NCI-H2107 (cell line): ENCODE measurements around the gene CALD1.

Source experiments
- DNase-seq: peaks from one replicate; lab custom pipeline; 2025; lab: John Stamatoyannopoulos, UW

Gene CALD1

DNA sequence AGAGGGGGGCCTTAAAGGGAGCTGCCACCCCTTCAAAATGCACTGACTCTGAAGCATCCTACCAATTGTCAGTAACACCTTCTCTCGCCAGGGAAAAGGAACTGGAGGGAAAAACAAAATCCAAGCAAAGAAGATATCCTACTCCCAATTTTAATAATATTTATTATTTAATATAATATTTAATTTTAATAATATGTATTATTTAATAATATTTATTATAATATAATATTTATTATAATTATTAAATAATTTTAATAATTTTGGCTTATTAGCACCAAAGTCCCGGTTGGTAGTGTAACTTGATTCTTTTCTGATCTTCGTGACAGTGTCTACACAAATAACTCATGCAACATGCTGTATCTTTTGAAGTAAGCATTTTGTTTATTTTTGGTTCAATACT is 148.3 kb downstream of the CALD1 start:
- no peak for DNase-seq

GRCh38 chr7:134928554-134928953 is 149.1 kb downstream of the CALD1 start:
- DNase-seq: no peak

GRCh38 chr7:134931487-134931886 is 152.1 kb downstream of the CALD1 start:
- DNase-seq: no peak

DNA sequence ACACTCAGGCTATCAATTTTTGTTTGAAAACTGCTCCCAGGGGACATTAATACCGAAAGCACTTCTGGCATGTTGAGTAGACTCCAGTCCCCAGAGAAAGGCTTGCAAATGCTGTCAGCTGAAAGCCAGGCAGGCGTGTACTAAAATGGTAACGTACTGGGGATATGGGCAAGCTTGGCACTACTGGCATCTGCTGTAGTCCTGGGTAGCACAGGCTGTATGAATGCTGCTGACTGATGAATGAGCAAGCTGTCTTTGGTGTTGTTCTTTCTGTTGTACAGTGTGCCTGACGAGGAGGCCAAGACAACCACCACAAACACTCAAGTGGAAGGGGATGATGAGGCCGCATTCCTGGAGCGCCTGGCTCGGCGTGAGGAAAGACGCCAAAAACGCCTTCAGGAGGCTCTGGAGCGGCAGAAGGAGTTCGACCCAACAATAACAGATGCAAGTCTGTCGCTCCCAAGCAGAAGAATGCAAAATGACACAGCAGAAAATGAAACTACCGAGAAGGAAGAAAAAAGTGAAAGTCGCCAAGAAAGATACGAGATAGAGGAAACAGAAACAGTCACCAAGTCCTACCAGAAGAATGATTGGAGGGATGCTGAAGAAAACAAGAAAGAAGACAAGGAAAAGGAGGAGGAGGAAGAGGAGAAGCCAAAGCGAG is 153.4 kb downstream of the CALD1 start:
- DNase-seq: no peak

DNA sequence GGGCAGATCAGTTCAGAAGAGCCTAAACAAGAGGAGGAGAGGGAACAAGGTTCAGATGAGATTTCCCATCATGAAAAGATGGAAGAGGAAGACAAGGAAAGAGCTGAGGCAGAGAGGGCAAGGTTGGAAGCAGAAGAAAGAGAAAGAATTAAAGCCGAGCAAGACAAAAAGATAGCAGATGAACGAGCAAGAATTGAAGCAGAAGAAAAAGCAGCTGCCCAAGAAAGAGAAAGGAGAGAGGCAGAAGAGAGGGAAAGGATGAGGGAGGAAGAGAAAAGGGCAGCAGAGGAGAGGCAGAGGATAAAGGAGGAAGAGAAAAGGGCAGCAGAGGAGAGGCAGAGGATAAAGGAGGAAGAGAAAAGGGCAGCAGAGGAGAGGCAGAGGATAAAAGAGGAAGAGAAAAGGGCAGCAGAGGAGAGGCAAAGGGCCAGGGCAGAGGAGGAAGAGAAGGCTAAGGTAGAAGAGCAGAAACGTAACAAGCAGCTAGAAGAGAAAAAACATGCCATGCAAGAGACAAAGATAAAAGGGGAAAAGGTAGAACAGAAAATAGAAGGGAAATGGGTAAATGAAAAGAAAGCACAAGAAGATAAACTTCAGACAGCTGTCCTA is 154.1 kb downstream of the CALD1 start:
- no peak for DNase-seq

- DNase-seq: no peak
Observed at GRCh38 chr7:134935701-134936100, 156.3 kb downstream of the CALD1 start.

- no peak for DNase-seq
Observed at GRCh38 chr7:134936893-134937510, 157.6 kb downstream of the CALD1 start.

GRCh38 chr7:134938141-134938540 is 158.7 kb downstream of the CALD1 start:
- no peak for DNase-seq

- DNase-seq: no peak
Observed at GRCh38 chr7:134939136-134939535, 159.7 kb downstream of the CALD1 start.

- no peak for DNase-seq
Observed at GRCh38 chr7:134940729-134941128, 161.3 kb downstream of the CALD1 start.

DNA sequence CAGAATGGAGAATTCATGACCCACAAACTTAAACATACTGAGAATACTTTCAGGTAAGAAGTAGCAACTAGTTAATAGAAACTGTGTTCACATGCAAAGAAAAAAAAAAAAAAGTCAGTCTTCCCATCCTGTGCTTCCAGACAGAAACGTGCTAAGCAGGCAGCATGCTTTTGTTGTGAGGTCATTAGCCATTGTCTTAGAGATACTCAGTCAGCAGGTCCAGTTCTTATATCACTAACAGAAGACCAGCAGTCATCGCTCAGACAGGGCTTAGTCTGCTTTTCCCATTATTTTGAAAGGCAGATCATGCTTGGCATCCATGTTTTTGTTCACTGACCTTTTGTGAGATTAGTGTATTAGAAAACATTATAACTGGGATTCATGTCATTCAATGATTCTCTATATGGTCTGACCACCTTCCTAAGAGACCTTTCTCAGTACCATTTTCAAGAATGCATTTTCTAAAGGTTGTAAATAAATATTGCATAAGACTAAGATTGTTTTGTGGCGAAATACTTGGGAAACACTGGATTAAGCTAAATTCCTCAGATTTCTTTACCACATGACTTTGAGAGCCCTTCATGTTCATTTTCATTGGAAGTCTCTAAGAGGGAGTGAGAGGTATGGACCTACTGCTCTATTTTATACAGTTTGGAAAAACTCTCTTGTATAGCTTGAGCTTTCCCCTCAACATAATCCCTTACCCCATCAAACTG is 161.9 kb downstream of the CALD1 start:
- no peak for DNase-seq

DNA sequence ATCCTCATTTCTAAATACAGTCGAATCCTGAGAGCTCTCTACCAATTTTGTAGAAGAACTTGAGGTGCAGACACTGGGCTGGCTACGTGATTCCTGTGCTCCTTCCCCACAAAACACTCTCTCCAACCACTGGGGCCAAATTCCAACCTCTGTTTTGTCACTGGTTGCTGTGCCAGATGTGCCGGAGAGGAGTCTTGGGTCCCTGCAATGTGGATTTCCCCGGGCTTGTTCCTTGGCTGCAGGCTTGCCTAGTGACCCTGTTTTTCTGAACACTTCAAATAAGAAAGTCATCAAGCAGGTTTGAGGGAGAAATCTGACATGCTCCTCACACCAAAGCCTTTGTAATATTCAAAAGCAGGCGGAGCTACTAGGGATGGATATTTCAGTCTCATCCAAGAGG is 162.5 kb downstream of the CALD1 start:
- no peak for DNase-seq

DNA sequence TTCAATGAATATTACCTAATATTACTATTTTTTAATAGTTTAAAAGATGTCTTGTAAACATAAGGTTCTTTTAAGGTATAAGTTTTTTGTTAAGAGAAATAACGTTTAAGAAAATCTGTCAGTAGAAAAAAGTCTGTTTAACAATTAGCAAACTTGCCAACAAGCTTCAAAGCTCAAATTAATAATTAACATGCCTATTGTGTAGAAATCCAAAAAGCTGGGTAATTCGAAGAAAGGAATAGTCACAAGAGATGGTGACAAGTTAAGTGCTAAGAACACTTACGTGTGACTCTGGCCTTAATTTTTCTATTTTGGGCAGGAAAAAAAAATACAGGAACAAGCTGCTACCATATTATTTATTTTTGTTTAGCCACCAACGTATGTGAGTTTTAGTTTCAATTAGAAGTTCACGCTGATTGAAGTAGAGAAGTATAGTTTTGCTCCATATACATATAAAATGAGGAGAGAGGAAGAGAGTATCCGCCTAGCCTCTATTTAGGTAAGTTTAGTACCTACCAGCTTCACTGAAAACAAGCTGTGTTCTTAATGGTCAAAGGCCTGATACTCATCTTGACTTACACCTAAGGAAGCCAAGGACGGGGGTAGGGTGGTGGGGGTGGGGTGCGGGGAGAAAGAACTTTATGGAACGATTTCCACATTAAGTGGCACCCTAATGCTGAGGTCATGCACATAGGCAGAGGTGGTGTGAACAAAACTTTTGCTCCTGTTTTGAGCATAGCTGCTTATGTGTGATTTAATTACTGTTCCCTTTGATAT is 163.4 kb downstream of the CALD1 start:
- DNase-seq: no peak

- DNase-seq: no peak
Observed at GRCh38 chr7:134943785-134944400, 164.5 kb downstream of the CALD1 start.

DNA sequence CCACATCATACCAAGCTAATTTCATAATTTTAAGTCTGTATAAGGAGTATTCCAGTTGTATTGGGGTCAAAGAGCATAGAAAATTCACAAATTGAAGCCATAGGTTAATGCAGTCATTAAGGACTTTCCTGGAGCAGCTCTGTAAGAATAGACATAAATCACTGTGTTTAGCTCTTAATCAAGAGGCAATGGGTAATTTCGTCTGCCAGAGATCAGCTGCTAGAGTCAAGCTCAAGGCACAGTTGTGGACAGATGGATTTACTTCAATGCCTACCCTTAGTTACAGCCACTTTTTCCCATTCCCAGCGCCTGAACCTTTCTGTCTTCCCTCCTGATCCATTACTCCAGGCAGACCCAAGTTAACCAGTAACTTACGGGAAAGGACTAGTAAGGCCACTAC is 166.3 kb downstream of the CALD1 start:
- DNase-seq: no peak

- DNase-seq: no peak
Observed at GRCh38 chr7:134946260-134946659, 166.8 kb downstream of the CALD1 start.

- no peak for DNase-seq
Observed at GRCh38 chr7:134947329-134947728, 167.9 kb downstream of the CALD1 start.

GRCh38 chr7:134947831-134948230 is 168.4 kb downstream of the CALD1 start:
- no peak for DNase-seq

DNA sequence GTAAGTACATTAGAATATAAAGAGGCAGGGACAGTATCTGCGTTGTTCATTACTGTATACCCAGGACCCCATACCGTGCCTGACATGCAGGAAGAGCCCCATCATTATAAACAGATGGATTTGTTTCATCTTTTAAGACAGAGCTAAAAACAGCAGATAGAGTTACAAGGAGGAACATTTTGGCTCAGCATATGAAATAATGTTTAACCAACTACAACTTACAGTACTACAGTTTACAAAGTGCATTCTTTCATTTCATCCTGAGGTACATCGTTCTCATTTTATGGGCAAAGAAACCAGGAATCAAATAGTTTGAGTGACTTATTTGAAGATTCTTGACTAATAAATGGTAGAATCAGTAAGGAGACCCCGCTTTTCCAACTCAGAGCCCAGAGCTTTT is 168.8 kb downstream of the CALD1 start:
- DNase-seq: no peak

DNA sequence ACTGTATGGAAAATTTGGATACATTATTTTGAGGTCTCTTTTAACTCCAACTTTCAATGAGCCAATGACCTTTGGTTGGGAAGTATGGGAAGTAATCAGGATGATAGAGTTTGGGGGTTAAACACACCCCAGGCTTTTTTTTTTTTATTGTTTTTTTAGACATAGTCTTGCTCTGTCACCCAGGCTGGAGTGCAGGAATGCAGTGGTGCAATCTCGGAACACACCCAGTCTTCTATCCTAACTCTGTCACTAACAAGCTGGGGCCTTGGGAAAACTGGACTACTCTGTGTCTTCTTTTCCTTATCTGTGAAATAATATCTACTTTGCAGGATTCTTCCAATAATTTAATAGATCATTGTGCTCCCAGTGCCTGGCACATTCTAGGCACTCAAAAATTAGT is 169.3 kb downstream of the CALD1 start:
- DNase-seq: no peak

- DNase-seq: no peak
Observed at GRCh38 chr7:134949171-134949570, 169.7 kb downstream of the CALD1 start.
